Central memory CD8-positive, alpha-beta T cell (primary cell): ENCODE measurements around the gene PLD1.
"Not testable (repeated sequence)": the region's sequence is repeated elsewhere in the genome, so short reads cannot be mapped to it uniquely, and the experiment has no call there.

Experiments
- ATAC-seq: fragments of 150-1000 bp; cut with Tn5 transposase; replicated peaks from 2 replicates; pipeline ENCODE4 v1.10.0; 2022; ENCODE audit warnings: mild to moderate bottlenecking, moderate FRiP score, moderate number of reproducible peaks; ENCODE audit not compliant: poor library complexity, severe bottlenecking; ENCODE audit errors: extremely low read depth
- DNase-seq, 2 donors: peaks; one replicate each; pipeline ENCODE4 v3.0.0; 2021; ENCODE audit warnings: low spot score in 2 of 2
- H3K27ac Mint-ChIP-seq: one replicate; pipeline ENCODE4 v1.8.0; 2022; ENCODE audit warnings: low read depth, mild to moderate bottlenecking, moderate library complexity, mixed read lengths
- H3K27me3 Mint-ChIP-seq: one replicate; pipeline ENCODE4 v1.8.0; 2022; ENCODE audit warnings: mixed read lengths
- H3K36me3 Mint-ChIP-seq: one replicate; pipeline ENCODE4 v1.8.0; 2022; ENCODE audit warnings: mild to moderate bottlenecking, moderate library complexity, mixed read lengths; ENCODE audit not compliant: insufficient read depth
- H3K4me1 Mint-ChIP-seq: one replicate; pipeline ENCODE4 v1.8.0; 2022; ENCODE audit warnings: mixed read lengths
- H3K4me3 Mint-ChIP-seq: one replicate; pipeline ENCODE4 v1.8.0; 2022; ENCODE audit warnings: mild to moderate bottlenecking, moderate library complexity, mixed read lengths
- H3K9me3 Mint-ChIP-seq: one replicate; pipeline ENCODE4 v1.8.0; 2022; ENCODE audit warnings: mixed read lengths

The PLD1 gene

GRCh38 chr3:171699601-171700000 lies 110.7 kb downstream of the PLD1 start:
- no peaks in the 10 kb centered on the region for H3K9me3 Mint-ChIP-seq

GRCh38 chr3:171696805-171697204 lies 113.5 kb downstream of the PLD1 start:
- Mint-ChIP-seq H3K27me3 (peaks cover 50% of the 10 kb centered on the region), H3K27ac (no peak overlapping the region), H3K4me3 (no peak overlapping the region), H3K36me3 (peaks cover 3% of the 10 kb centered on the region), H3K4me1 (no peaks in the 10 kb centered on the region), H3K9me3 (no peaks in the 10 kb centered on the region)
- no peak for DNase-seq
- no peak for ATAC-seq

More at GRCh38 chr3:171699601-171700000, 110.7 kb downstream of the PLD1 start:
- Mint-ChIP-seq H3K27me3 (peaks cover 52% of the 10 kb centered on the region), H3K27ac (no peak overlapping the region), H3K36me3 (peaks cover 3% of the 10 kb centered on the region), H3K4me3 (no peak overlapping the region), H3K4me1 (no peaks in the 10 kb centered on the region)
- DNase-seq, result no peak
- ATAC-seq, result no peak

GRCh38 chr3:171695426-171695825 lies 114.9 kb downstream of the PLD1 start:
- Mint-ChIP-seq H3K36me3 (peaks cover 3% of the 10 kb centered on the region), H3K27ac (no peak overlapping the region), H3K4me3 (no peak overlapping the region), H3K27me3 (peaks cover 36% of the 10 kb centered on the region), H3K9me3 (no peaks in the 10 kb centered on the region), H3K4me1 (no peaks in the 10 kb centered on the region)
- no peak for DNase-seq
- ATAC-seq, result no peak

GRCh38 chr3:171694888-171695287 lies 115.4 kb downstream of the PLD1 start:
- ATAC-seq, result no peak
- Mint-ChIP-seq H3K4me1 (no peaks in the 10 kb centered on the region), H3K27ac (no peak overlapping the region), H3K4me3 (no peak overlapping the region), H3K27me3 (peaks cover 30% of the 10 kb centered on the region), H3K9me3 (no peaks in the 10 kb centered on the region), H3K36me3 (peaks cover 2% of the 10 kb centered on the region)
- no peak for DNase-seq

- not testable (repeated sequence) for H3K27ac Mint-ChIP-seq, H3K9me3 Mint-ChIP-seq, H3K36me3 Mint-ChIP-seq, H3K4me3 Mint-ChIP-seq, H3K27me3 Mint-ChIP-seq, H3K4me1 Mint-ChIP-seq, ATAC-seq, DNase-seq
Measured at GRCh38 chr3:171692551-171692950, 117.7 kb downstream of the PLD1 start.

- H3K36me3 Mint-ChIP-seq, result peaks cover 2% of the 10 kb centered on the region
- no peak overlapping the region for H3K27ac Mint-ChIP-seq
- no peaks in the 10 kb centered on the region for H3K9me3 Mint-ChIP-seq
- ATAC-seq, result no peak
- no peak for DNase-seq
- H3K27me3 Mint-ChIP-seq, result peaks cover 2% of the 10 kb centered on the region
- no peaks in the 10 kb centered on the region for H3K4me1 Mint-ChIP-seq
- no peak overlapping the region for H3K4me3 Mint-ChIP-seq
Measured at GRCh38 chr3:171691485-171691884, 118.8 kb downstream of the PLD1 start.

GRCh38 chr3:171690281-171690680 lies 120.0 kb downstream of the PLD1 start:
- DNase-seq (no peak), ATAC-seq (no peak)
- Mint-ChIP-seq H3K27ac (no peak overlapping the region), H3K9me3 (no peaks in the 10 kb centered on the region), H3K27me3 (peaks cover 10% of the 10 kb centered on the region), H3K4me3 (no peak overlapping the region), H3K4me1 (no peaks in the 10 kb centered on the region), H3K36me3 (peaks cover 2% of the 10 kb centered on the region)

GRCh38 chr3:171688593-171688992 lies 121.7 kb downstream of the PLD1 start:
- ATAC-seq, result no peak
- Mint-ChIP-seq H3K27me3 (peaks cover 17% of the 10 kb centered on the region), H3K27ac (no peak overlapping the region), H3K4me1 (no peaks in the 10 kb centered on the region), H3K4me3 (no peak overlapping the region), H3K36me3 (peaks cover 2% of the 10 kb centered on the region), H3K9me3 (no peaks in the 10 kb centered on the region)
- DNase-seq, result no peak

- DNase-seq, result no peak
- H3K36me3 Mint-ChIP-seq, result peaks cover 2% of the 10 kb centered on the region
- no peak for ATAC-seq
- H3K9me3 Mint-ChIP-seq, result no peaks in the 10 kb centered on the region
- no peaks in the 10 kb centered on the region for H3K4me1 Mint-ChIP-seq
- H3K27me3 Mint-ChIP-seq, result peaks cover 23% of the 10 kb centered on the region
- no peak overlapping the region for H3K27ac Mint-ChIP-seq
- no peak overlapping the region for H3K4me3 Mint-ChIP-seq
Measured at GRCh38 chr3:171688002-171688401, 122.3 kb downstream of the PLD1 start.

GRCh38 chr3:171687581-171687980 lies 122.7 kb downstream of the PLD1 start:
- no peak for DNase-seq
- H3K36me3 Mint-ChIP-seq, result peaks cover 2% of the 10 kb centered on the region
- H3K4me1 Mint-ChIP-seq, result no peaks in the 10 kb centered on the region
- no peak overlapping the region for H3K4me3 Mint-ChIP-seq
- H3K9me3 Mint-ChIP-seq, result no peaks in the 10 kb centered on the region
- H3K27ac Mint-ChIP-seq, result no peak overlapping the region
- H3K27me3 Mint-ChIP-seq, result peaks cover 27% of the 10 kb centered on the region
- no peak for ATAC-seq

- no peak for ATAC-seq
- no peaks in the 10 kb centered on the region for H3K9me3 Mint-ChIP-seq
Measured at GRCh38 chr3:171687064-171687463, 123.2 kb downstream of the PLD1 start.

GRCh38 chr3:171685116-171685895 lies 125.0 kb downstream of the PLD1 start:
- H3K27me3 Mint-ChIP-seq, result peaks cover 45% of the 10 kb centered on the region
- no peaks in the 10 kb centered on the region for H3K9me3 Mint-ChIP-seq
- peaks cover 4% of the 10 kb centered on the region for H3K36me3 Mint-ChIP-seq
- H3K4me1 Mint-ChIP-seq, result no peaks in the 10 kb centered on the region
- DNase-seq (no peak), ATAC-seq (no peak)
- H3K27ac Mint-ChIP-seq, result no peak overlapping the region
- H3K4me3 Mint-ChIP-seq, result no peak overlapping the region

More at GRCh38 chr3:171687064-171687463, 123.2 kb downstream of the PLD1 start:
- no peak for DNase-seq
- Mint-ChIP-seq H3K36me3 (peaks cover 2% of the 10 kb centered on the region), H3K27ac (no peak overlapping the region), H3K4me3 (no peak overlapping the region), H3K27me3 (peaks cover 29% of the 10 kb centered on the region), H3K4me1 (no peaks in the 10 kb centered on the region)

GRCh38 chr3:171684221-171684620 lies 126.1 kb downstream of the PLD1 start:
- Mint-ChIP-seq H3K9me3 (no peaks in the 10 kb centered on the region), H3K4me1 (no peaks in the 10 kb centered on the region), H3K27ac (no peak overlapping the region), H3K4me3 (no peak overlapping the region), H3K36me3 (peaks cover 2% of the 10 kb centered on the region), H3K27me3 (peaks cover 46% of the 10 kb centered on the region)
- ATAC-seq (no peak), DNase-seq (no peak)
